Measurements from ENCODE around the gene AKT1S1. TPM values are rescaled to one million over a fixed set of nuclear protein-coding genes. Genes with fewer than 3 reads are reported as not detected.
A peak's percentile ranks its signal among the peaks of the same experiment; 100 is the strongest.

The AKT1S1 gene
- total and polyA plus RNA-seq, 2 donors (not counting 1 experiment from before 2014, with no cell fraction given) = 16.6 to 23.0 TPM

DNA sequence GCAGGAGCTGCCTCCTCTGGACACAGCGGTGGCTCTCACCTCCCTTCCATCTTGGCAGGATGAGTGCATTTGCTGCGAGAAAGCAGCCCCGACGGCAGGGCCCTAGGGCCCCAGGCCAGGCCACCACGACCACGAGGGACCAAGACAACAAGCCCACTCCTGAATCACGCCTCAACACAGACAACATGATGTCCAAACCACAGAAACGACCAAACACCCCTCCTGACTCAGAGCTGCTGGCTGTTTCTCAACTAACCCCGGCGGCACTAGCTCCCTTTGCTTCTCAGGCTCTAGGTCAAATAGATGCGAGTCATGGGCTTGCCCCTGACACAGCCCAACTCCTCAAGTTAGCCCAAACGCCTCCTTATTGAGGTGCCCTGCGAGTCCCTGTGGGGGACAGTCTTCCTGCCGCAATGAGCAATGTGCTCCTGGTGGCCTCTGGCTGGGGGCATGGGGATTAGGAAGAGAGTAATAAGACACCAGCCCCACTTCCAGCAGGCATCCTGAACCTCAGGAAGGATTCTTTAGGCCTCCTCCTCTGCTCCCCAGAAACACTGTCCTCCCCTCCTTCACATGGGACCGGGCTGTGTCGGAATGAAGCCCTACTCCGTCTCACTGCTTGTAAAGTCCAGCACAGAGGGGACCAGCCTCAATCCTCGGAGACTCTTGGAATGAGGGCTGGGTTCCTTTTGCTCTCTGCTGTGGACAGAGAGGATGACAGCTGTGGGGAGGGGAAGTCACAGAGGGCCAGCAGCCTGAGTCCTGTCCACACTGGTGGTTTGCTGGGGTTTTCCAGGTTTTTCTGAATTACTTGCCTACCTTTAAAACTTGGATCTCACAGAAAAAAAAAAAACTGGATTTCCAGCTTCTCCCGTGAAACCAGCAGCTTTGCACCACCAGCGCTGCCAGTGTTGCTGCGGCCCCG, 45.0 kb upstream of the AKT1S1 start:
- peaks cover 57% of the 10 kb centered on the region for H3K4me1 Mint-ChIP-seq
- POLR2A ChIA-PET = interaction anchor here (0.6 kb wide), 2 partner anchors 11 to 440 kb away, joined by 3 read pairs; no protein-coding TSS in a partner anchor
- H3K4me2 ChIP-seq (replicated peaks; ENCODE audit: low read depth, low read length, poor library complexity, severe bottlenecking) = no peak overlapping the region
- 83% methylated on average over 16 of the region's 22 CpGs for WGBS (ENCODE audit: insufficient coverage)
- peaks cover 88% of the 10 kb centered on the region for H4K20me1 ChIP-seq (ENCODE audit: control insufficient read depth, insufficient read depth, low read length, poor library complexity, severe bottlenecking)
- H3K36me3 ChIP-seq (replicated peaks in 1 of 2; ENCODE audit: control extremely low read depth in 1 of 2, control insufficient read depth in 1 of 2, extremely low read depth in 1 of 2, insufficient read depth in 2 of 2, low read length in 1 of 2) = peaks cover 1 to 53% of the 10 kb centered on the region in 2 experiments
- no peak overlapping the region for H2AFZ ChIP-seq (ENCODE audit: insufficient read depth, low read depth, low read length, poor library complexity, severe bottlenecking)
- CTCF ChIA-PET = interaction anchor here (1.2 kb wide), 1 partner anchor 11 kb away, joined by 4 read pairs; no protein-coding TSS in a partner anchor
- H3K79me2 ChIP-seq (ENCODE audit: control insufficient read depth, insufficient read depth, low read length) = peaks cover 97% of the 10 kb centered on the region
- no peaks in the 10 kb centered on the region for H3K9me3 ChIP-seq (ENCODE audit: control extremely low read depth in 1 of 3, control insufficient read depth in 2 of 3, insufficient read depth in 1 of 3, low read length in 2 of 3)
- H3K4me1 ChIP-seq (ENCODE audit: control insufficient read depth in 2 of 2, insufficient read depth in 2 of 2, low read length in 2 of 2) = peaks cover 0 to 20% of the 10 kb centered on the region in 2 donors
- no peak for DNase-seq
- no peaks in the 10 kb centered on the region for H3K27me3 Mint-ChIP-seq
- ATAC-seq (ENCODE audit: low read depth) = no peak
- no peak overlapping the region for H3K9ac ChIP-seq (ENCODE audit: low read length)
- intact Hi-C loops (cut with micrococcal nuclease) = loop anchor here (10.0 kb wide), 1 partner anchor 883 kb away; no protein-coding TSS in a partner anchor
- peak overlapping the region; percentile 41 for H3K27ac Mint-ChIP-seq
- no peaks in the 10 kb centered on the region for H3K27me3 ChIP-seq (replicated peaks in 1 of 4; ENCODE audit: control extremely low read depth in 1 of 4, control insufficient read depth in 3 of 4, insufficient read depth in 4 of 4, low read length in 3 of 4)
- H3K9me3 Mint-ChIP-seq (ENCODE audit: insufficient read depth) = no peaks in the 10 kb centered on the region
- no peak overlapping the region for H3K4me3 Mint-ChIP-seq
- TF ChIP-seq EZH2 (IDR thresholded peaks at IDR 0.05; ENCODE audit: borderline replicate concordance, insufficient read depth, low read depth, low read length, poor library complexity, severe bottlenecking) = no peak
- TF ChIP-seq, protein P1, sequence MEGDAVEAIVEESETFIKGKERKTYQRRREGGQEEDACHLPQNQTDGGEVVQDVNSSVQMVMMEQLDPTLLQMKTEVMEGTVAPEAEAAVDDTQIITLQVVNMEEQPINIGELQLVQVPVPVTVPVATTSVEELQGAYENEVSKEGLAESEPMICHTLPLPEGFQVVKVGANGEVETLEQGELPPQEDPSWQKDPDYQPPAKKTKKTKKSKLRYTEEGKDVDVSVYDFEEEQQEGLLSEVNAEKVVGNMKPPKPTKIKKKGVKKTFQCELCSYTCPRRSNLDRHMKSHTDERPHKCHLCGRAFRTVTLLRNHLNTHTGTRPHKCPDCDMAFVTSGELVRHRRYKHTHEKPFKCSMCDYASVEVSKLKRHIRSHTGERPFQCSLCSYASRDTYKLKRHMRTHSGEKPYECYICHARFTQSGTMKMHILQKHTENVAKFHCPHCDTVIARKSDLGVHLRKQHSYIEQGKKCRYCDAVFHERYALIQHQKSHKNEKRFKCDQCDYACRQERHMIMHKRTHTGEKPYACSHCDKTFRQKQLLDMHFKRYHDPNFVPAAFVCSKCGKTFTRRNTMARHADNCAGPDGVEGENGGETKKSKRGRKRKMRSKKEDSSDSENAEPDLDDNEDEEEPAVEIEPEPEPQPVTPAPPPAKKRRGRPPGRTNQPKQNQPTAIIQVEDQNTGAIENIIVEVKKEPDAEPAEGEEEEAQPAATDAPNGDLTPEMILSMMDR (IDR thresholded peaks at IDR 0.05) = no peak
- H3K4me3 ChIP-seq (ENCODE audit: control extremely low read depth in 1 of 5, extremely low read depth in 1 of 5, insufficient read depth in 1 of 5, low read depth in 2 of 5, low read length in 4 of 5) = no peak overlapping the region
- H3K27ac ChIP-seq (ENCODE audit: low read length in 2 of 2) = no peak overlapping the region
